ENCODE measurements around the gene SH3RF2.

The SH3RF2 gene

DNA sequence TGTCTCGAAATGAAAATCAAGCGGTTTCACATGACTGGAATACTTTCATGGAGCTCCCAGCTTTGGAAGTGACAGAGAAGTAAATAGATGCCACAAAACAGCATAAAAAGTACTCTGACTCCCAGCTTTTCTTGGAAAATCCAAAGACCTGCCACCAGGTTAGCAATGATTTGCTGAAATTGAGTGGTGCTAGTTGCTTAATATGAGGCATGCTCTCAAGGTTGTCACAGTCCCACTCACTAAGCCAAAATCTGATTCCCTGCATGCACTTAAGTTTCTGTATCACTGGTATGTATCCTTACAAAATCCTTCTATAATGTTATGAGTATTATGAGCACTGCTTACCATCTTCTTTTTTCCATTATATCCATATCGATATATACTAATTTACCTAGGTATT, 13.0 kb upstream of the SH3RF2 start:
- no peak for FAIRE-seq

DNA sequence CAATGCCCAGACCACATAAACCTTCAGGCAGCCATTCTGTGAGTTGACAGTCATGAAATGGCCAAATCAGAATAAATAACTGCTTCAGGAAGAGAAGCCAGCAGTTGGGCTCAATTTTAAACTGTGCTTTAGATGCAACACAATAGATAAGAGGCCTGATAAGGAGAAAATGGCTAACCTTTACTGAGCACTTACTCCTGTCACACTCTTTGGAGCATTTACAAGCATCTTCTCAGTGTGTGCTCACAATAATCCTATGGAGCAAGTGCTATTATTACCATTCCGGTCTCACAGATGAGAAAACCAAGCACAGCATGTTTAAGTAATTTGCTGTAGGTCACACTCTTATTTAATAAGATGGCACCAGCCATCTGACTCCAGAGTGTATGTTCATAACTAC, 11.5 kb upstream of the SH3RF2 start:
- no peak for FAIRE-seq

DNA sequence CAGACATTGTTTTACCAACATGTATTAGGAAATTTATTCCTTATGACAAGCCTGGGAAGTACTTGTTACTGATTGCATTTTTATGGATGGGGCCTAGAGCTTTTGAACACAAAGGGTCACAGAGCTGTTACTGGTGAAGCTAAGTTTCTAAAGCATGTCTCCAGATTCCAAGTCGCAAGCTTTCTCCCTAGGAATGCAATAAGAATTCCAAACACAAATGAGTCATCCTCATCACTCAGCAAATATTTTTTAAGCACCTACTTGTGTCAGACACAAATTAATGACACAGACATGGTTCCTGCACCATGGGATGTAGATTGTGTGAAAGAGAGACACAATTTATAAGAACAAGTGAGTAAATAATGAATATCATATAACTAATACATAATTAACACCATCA, 11.0 kb upstream of the SH3RF2 start:
- no peak for FAIRE-seq

DNA sequence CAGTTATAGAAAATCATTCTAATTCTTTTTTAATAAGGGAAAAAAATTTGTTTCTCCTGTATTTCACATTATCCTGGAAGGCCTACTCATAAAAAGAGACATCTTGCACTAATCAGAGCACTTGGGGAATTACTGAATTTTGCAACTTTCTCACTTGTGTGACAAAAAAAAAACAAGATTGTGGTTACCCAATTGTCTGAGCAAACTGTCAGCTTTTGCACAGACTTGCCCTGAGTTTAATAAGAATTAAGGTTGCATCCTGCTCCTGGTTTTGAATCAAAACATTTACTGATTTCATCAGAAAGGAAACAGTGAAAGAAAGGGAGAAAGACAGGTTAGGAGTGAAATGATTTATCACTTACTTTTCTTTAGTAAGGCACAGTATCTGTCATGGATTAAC, 10.6 kb upstream of the SH3RF2 start:
- FAIRE-seq: no peak

DNA sequence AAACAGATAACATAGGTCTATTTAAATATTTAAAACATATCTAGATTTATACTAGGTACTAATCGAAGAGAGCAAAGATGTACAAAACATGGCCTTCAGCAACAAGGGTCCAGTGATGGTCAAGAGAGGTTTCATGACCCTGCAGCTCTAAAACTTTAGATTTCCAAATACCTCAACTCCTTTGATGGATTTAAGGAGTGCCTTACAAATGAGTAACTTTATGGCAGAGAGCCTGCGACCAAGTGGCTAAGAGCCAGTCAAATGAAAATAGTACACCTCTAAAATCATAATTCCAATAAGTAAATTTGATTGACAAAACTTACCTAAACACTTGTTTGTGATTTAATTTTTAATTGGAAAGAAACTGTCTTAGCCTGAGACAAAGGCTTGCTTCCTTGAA, 4.7 kb upstream of the SH3RF2 start:
- no peak for FAIRE-seq

DNA sequence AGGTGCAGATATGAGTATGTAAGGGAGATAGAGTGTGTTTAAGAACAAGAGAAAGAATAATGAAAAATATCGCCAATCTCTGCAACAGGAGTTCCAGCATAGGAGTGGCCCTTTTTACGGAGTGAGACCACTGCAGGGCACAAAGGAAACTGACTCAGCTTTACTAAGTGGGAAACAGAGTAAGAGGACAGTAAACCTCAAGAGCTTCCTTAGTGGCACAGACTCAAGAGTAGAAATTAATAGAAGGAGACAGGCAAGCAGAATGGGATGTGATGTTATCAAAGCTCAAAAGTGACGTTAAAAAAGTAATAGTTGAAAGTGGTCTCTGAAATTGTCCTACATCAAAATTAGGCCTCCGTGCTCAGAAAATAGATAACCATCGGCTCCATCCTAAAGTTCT, 2.1 kb upstream of the SH3RF2 start:
- no peak for FAIRE-seq

DNA sequence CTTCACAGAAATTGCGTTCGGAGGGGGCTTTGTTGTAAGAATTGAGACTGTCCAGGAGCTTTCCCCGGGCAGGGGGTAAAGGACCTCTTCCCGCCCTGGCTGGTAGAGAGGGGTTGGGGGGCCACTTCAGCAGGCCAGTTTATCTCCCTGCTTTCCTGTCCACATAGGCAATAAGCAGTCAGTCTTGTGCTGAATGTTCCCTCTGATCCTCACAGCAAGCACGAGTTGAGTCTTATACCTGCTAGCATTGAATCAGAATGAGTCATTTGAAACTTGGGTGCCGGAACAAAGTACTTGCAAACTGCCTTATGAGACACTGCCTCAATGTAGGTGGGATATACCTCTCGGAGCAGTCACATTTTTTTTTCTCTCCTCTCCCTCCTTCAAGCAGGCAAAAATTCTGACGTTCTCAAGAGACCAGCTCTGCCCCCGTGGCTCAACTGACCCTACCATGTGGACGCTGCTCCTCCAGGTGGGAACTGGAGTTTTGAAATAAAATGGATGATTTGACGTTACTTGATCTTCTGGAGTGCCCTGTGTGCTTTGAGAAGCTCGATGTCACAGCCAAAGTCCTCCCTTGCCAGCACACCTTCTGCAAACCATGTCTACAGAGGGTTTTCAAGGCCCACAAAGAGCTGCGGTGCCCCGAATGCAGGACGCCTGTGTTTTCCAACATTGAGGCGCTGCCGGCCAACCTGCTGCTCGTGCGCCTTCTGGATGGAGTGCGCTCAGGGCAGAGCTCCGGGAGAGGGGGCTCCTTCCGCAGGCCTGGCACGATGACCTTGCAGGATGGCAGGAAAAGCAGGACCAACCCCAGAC, 1.3 kb downstream of the SH3RF2 start:
- FAIRE-seq: no peak

DNA sequence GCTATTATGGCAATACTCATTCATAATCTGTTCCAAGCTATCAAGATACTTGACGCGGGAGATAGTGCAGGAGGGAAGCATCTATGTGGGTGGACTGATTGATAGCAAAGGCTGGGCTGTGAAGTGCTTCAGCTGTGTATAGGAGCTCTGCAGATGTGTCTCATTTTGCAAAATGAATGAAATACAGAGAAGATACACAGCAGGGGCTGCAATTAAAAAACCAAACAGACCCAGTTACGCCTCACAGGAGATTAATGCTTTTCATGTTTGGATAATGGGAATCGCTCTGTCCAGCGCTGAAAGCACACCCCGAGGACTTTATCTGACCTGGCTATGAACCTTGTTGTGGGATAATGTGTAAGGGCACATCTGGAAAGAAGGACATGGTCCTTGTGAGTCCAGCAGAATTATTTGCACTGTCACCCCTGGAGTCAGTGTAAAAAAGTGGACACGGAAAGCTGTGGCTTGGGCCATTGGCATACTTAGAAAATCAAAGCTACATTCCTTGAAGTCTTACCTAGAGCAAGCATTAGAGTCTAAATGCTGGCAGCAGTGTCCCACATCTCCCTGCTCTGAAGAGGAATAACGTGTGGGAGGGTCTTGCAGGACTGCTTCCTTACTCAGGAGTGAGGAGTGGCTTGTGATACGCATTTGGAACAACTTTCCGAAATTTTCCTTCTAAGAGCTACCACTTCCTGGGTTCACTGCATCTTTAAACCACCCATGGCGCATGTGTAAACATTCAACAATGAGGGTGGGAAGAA, 2.6 kb downstream of the SH3RF2 start:
- no peak for FAIRE-seq

DNA sequence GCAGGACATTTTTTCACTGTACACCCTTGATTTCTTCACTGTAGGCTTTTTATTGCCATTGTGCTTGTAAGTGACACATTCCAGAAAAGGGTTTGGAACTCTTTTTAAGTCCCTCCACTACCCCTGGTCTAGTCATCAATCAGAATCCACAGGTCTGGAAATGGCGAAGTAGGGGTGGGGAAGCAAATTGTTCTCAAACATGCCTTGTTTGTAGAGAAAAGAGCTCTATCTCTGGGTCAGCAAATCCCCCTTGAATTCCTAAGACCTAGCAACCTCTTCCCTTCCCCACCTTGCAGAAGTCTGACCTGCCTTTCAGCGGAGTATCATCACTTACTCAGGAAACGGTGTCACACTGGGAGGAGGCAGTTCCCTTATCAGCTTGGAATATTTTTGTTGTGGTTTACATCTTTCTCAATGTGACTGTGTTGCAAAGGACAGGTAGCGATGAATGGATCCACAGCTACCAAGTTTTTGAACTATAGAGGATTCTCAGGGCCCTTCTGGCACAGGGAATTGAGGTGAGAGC, 3.2 kb downstream of the SH3RF2 start:
- no peak for FAIRE-seq

DNA sequence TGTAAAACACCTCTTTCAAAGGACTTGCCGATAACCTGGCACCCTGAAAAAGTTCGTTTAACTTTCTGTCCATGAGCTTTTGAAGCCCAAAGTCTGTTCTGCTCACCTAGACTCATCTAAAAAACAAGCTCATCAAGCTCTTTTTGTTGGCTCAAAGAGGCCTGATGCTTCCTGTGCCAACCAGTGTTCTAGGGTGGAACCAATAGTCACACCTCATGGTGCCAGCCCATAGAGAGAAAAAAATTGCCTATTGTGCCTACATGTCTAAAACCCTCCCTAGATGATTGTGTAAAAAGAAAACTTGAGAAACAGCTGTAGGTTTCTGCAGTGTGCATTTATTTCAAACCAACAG, 4.7 kb downstream of the SH3RF2 start:
- no peak for FAIRE-seq

DNA sequence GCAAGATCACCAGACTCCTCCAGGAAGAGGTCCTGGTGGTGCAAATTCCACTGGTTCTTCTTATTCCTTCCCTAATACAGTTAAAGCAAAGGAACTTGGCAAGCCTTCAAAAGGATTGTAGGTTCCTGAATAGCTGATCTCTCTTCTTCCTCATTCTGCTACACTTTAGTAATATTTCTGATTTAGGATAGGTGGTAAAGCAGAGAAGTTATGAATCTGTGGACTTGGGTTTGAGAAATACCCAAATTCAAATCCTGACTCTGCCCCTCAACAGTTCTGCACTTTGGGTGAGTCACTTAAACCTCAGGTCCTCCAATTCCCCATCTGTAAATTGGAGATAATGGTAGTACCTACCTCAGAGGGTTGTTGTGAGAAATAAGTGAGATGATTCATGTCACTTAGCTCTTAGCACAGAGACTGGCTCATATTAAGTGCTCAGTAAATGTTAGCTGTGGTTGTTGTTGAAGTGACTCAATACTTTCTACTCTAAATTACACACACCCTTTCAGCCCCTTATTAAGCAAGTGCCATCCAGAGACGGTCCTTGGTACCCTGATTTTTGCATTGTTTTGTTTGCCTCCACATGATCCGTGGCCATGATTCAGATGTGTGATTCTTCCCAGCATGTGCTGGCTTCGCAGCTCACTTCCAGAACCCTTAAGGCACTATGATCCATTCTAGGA, 5.2 kb downstream of the SH3RF2 start:
- FAIRE-seq: no peak

DNA sequence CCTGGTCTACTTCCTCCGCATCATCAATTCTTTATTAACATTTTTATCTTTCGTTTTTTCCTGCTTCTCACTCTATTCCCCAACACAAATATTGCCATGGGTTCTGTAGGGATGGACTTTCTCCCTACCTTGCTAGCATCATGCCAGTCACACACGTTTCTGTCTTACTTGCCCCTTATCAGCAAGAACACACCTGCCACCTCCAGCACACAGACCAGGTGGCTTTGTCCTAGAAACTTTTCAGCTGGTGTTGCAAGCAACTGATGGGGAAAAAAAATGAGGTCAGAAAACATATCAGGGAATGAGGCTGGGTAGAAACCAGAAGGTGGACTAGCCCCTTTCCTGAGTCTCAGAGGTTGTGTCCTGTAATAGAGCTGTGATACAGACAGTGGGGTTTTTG, 5.8 kb downstream of the SH3RF2 start:
- FAIRE-seq: no peak

DNA sequence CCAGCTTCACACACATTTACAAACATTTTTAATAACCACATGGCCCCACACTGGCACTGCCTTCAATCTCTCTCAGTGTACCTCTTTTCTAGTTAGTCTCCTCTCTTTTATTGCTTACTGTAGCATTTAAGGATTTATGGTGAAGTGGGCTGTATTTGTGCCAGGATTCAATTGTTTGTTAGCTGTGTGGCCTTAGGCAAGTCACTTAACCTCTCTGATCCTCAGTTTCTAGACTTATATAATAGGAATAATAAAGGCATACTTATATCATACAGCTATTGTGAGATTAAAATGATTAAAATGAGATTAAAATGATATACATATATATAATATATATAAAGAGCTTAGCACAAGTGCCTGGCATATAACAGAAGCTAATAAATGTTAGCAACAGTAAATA, 6.4 kb downstream of the SH3RF2 start:
- FAIRE-seq: no peak

DNA sequence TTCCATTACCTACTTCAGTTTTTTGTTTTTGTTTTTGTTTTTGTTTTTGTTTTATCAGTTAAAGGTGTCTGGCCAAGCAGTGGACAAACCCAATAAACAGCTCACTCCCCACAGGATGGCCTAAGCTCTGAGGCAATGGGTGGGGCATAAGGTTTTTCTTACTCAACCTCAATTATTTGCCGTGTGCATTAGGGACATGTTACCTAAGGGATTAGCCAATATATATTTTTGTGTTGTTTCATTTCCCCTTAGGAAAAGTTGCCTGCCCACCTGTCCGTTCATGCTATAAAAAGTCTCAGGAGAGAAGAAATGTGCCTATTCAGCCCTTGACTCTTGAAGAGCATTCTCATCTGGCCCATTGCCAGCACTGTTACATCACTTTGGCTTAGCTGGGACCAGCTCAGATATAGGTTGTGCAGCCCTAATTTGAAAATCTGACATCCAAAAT, 7.3 kb downstream of the SH3RF2 start:
- FAIRE-seq: no peak

DNA sequence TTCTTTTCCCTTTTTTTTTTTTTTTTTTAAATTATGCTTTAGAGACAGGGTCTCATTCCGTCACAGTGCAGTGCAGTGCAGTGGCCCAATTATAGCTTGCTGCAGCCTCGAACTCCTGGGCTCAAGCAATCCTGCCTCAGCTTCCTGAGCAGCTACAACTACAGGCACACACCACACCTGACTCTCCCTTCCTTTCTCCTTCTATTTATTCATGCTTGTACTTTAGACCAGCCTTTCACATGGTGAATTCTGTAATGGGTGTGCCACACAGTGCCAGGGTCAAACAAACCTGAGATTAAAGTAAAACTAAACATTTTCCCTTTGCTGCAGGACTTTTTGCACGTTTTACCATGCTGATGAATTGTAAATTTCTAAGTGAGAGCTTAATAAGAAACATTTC, 8.0 kb downstream of the SH3RF2 start:
- no peak for FAIRE-seq

DNA sequence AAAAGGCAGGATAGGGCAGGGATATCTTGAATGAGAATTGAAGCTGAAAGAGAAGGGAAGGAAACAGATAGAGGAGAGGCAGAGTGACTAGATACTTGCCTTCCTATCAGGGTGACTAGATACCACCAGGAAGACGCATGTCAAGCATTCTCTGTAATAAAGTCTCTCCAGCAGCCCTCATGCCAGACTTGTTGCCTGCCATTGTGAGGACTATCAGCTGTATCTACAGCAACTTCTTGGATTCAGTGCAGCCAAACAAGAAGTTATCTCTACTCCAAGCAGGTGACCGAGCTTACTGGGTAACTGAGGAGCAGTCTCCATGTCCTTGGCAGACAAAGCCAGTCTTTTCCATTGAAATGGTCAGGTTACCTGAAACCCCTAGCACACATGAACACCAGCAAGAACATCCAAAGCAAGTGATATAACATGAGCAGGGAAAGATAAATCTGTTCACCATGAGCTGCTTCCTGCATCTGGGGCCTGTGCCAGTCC, 9.3 kb downstream of the SH3RF2 start:
- no peak for FAIRE-seq

DNA sequence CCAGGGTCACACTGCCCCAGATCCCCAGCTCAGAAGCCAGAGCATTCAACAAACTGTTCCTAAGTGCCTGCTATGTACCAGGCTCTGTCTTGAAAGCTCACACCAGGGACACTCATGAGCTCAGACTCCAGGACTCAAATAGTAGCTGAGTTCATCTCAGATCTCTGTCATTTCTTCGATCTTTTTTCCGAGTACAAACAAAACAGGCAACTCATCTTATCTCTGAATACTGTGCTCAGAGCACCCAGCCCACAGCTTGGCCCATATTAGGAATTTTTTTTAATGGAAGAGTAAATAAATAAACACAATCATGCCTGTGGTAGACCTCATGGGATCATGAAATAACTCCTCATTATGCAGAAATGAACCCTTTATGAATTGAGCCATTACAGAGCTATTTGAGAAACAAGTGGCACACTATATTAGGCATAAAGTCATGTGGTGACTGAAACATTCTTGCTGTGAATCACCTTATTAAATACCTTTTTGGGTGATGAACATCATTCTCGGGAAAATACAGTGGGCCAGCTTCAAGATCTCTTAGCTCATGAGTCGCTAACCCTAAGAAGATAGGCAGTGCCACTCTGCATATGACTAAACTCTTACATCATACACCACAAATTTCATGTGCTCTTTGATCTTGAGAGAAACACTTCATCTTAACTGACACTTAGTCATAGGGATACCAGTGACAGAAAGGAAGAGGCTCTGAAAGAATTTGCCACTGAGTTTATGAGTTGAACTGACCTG, 9.9 kb downstream of the SH3RF2 start:
- no peak for FAIRE-seq

DNA sequence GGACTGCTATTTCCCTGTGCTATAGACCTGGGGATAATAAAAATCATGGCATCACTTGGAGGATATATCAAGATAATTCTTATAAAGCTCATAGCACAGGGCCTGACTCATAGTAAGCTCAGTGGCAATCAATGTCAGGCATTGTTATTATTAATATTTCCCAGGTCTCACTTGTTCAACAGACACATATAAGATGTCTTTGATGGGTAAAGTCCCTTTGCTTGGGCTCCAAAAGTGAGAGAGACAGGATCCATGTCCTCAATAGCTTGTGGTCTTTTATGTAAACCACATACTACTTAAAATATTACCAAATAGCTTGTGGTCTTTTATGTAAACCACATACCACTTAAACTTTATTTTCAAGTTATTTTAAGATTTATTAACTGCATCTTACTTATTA, 11.2 kb downstream of the SH3RF2 start:
- no peak for FAIRE-seq

DNA sequence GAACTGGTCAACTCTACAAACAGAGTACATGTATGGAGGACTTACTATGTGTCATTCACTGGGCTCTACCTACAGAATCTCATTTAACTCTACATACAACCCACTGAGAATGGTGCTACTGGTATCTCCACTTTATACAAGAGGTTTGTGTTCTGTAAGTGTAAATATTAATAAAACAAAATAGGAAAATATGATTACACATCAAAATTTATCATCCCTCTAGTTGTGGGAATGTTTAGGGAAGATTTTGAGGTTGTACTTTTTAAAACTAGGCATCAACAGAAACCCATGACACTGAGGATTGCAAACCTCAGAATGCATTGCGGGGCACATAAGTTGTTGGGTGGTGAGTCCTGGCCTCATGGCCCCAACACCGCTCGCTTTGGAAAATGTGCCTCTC, 11.7 kb downstream of the SH3RF2 start:
- FAIRE-seq: no peak

DNA sequence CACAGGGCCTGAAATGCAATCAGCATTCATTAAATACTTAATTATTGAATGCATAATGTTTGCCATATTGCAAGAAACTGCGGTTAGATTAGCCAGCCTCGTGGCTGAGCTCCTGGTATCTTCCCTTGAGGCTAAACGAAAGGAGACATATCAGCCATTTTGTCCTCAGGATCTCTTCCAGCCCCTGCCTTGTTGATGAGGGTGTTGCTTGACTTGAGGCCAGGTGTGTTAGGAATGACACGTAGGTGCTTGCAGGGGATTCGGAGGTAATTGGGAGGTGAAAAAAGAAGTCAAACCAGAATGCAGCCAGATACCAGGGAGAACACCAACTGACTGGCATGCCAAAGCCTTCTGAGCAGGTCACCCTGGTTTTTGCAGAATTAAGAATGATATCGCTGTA, 12.5 kb downstream of the SH3RF2 start:
- no peak for FAIRE-seq

DNA sequence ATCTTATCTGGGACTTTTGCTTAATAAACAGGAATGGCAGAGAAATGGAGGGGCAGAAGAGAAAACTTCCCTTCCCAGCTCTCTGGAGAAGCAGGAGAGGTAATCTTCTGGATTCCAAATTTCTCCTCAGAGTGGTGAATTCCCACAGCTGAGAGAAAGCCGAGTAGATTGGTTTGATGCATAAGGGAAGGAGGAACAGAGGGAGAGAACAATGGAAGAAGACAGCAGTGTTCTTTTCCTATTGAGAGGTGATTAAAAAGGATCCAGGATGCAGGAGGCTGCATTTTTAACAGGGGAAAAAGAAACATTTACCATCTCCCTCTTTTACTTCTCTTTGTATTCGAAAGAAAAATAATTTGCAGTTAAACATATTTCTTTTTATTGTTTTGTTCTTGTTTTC, 13.1 kb downstream of the SH3RF2 start:
- no peak for FAIRE-seq

DNA sequence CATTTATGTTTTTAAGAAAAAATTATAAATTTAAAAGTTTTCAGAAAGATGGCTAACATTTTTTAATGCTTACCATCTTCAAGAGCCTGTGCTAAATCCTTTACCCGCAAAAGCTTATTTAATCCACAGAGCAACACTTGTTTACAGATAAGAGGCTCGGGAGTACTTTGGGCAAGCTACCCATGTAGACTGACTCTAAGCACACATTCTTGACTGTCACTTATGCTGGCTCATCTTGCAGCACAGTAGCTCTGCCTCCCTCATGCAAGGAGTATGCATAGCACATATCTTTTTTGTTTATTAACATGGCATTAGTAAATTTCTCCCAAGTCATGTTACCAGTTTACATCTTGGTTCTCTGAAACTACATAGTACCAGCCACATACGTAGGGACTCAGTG, 14.7 kb downstream of the SH3RF2 start:
- no peak for FAIRE-seq

DNA sequence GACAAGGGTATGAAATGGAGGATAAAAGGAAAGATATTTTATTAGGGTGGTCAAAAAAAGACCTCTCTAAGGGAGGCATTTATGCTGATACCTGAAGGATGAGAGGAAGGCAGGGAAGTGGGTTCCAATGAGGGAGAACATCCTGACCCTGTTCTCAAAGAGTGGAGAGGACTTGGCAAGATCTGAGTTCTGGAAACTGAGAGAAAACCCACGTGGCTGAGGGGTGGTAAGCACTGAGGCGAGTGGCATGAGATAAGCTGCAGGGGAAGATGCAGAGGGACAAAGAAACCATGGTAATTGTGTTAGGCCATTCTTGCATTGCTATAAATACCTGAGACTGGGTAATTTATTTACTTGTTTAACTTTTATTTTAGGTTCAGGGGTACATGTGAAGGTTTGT, 16.8 kb downstream of the SH3RF2 start:
- FAIRE-seq: no peak
